Posterior cingulate gyrus (tissue), 11 donors: ENCODE data around the gene PIEZO1.
A peak's percentile ranks its signal among the peaks of the same experiment; 100 is the strongest.

Experiments used
- DNase-seq, 10 donors: peaks; one replicate each; pipeline versions ENCODE4 v3.0.0 to v3.0.0-alpha.2; 2020 to 2021; ENCODE audit warnings: mixed read lengths in 3 of 10
- intact Hi-C: fragments of 100-400 bp; cut with DNase I; formaldehyde crosslinking; loops from one replicate; pipeline ENCODE4 v1.15.1; 2023

Gene PIEZO1

DNA sequence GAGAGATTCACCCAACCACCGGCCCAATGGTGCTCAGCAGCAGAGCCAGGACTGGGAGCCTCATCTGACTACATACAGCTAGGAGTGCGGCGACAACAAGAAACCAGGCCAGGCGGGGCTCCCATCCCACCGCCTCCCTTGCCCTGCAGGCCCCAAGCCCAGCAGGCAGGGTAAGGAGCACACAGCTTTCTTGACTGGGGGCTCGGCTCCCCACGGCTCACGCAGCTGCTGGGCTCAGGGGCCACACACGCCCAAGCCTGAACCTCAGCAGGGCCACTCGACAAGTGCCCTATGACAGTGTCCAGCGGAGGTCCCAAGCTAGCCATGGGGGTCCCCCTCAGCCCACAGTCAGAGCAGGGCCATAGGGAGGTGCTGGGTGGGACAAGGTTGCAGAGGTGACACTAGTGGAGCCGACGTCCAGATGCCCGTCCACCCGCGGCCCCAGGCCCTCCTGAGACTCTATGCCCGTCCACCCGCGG, 13.7 kb downstream of the PIEZO1 start:
- intact Hi-C loops = no loop called here
- no peak for DNase-seq

DNA sequence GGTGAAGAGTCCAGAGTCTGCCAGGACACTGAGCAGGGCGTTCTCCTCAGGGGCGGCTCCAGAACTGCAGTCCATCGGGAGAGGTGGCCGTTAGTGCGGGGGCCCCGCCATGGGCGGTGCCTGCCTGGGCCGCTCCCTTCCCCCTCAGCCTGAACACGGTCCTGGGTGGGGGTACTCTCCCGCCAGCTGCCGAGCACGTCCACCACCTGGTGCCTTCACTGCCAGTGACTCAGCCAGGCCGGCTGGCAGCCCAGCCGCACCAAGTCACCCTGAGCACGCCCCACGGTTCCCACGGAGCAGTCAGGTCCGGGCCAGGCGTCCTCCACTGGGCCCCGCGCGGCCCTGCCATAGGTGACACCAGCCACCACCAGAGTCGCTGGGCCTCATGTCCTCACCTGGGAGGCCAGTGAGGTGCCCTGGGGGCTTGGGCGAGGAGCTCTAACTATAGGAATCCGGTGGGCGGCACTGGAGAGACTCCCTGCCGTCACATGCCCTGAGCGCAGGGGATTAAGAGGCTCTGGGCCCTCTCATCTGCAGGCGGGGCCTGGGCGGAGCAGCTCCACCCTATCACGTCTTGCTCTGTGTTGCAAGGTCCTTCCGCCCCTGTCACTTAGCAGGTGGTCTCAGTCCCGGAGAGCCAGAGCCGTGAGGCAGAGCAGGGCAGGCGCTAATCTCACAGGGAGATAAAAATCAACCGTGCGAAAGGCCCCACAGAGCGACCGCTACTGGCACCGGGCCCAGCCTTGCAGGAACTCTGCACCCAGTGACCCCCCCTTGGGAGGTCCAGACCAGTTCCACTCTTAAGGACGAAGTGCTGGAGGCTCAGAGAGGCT, 14.3 kb downstream of the PIEZO1 start:
- intact Hi-C loops = no loop called here
- no peak for DNase-seq

DNA sequence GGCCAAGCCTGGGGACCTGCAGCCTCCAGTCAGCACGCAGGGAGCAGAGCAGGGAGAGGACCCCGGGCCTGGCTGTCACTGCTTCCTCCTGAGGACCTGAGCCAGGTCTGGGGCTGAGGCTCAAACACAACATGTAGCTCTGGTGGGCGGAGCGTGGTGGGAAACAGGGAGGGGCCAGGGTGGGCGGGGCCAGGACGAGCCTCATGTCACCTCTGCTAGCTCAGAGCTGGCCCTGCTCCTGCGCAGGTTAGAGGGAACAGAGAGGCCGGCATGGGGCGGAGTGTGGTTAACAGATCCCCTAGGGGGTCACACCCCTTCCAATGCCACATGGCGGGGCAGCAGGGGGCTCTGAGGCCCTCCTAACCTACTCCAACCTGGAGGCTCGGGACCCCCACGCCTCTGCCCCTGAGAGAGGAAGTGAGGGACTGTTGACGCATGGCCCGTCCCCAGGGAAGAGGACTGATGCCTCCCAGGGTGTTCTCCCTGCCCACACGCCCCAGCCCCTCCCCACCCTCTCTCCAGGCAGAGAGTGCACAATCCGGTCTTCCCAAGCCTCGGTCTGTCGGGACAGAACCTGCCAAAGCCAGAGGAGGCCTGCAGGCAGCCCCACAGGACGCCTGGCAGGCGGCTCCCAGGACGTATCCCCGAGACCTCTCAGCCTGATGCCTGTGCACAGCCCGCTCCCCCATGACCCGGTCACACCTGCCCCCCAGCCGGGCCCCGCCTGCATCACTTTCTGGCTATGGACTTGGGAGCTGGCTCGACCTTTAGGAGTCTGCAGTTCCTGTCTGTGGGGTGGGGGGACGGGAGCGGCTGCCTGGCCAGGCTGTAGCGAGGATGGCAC, 15.2 kb downstream of the PIEZO1 start:
- intact Hi-C loops = no loop called here
- DNase-seq = no peak

DNA sequence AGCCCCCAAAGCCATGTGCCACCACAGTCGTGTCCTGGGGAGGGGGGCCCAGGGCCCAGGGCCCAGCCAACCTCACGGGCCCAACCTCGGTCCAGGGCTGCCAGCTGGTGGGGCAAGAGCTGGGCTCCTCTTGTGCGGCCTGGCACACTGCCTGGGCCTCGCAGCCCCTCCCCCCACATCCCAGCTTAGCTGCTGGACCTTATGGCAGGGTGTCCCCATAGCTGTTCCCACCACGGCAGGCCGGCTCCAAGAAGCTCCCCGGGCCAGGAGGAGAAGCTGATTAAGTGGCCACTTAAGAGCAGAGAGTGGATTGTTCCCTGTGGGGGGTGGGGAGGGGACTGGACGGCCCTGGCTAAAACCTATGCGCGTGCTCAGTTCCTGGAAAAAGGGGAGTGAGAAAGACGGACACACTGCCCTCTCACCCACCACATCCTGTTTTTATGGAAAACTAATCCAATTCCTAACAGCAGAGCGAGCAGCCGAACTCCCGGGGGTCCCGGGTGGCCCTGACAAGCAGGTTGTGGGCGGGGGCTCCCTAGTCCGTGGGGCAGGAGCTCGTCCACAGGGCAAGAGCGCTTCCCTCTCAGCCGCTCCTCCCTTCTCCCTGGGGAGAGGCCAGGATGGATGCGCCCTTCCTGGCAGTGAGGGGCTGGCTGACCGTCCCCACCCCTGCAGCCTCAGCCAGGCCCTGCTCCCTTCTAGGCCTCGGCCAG, 16.8 kb downstream of the PIEZO1 start:
- peak in 1 of 10 donors; percentile 40 for DNase-seq
- intact Hi-C loops = no loop called here

DNA sequence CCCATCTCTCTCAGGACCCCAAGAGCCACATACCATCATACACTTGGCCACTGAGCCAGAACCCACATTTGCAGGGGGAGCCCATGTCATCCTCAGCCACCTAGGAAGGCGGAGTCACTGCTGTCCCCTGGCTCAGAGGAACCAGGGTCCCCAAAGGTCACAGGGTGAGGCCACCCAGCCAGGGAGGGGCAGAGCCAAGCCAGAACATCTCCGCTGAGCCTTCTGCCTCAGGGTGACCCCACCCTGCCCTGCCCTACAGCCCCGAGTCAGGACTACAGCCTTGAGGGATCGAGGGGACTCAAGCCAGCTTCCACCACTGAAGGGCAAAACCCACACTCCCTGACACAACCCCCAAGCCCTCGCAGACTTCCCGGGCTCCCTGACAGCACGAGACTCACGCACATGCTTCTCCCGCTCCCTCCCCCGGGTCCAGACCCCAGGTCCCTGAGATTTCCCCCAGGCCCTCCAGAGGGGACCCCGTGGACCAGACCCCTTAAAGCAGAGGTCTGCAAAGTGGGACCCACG, 17.4 kb downstream of the PIEZO1 start:
- intact Hi-C loops = no loop called here
- no peak for DNase-seq

DNA sequence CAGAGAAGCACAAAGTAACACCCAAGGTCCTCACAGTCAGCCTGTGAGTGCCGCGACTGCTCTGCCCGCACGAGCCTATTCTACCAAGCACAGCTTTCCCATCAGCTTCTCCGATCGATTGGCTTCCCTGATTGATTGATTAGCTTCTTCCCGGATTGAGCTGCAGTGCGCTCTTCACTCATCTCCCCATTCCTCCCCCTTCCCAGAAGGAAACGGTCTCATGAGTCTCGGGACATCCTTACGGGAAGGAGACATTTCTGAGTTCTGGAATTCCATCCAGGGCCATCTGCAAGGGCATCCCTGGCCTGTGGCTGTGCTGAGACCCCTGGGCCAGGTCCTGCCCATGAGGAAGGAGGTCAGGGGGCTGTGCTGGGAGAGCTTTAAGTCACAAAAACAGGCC, 18.0 kb downstream of the PIEZO1 start:
- intact Hi-C loops = no loop called here
- DNase-seq = no peak

DNA sequence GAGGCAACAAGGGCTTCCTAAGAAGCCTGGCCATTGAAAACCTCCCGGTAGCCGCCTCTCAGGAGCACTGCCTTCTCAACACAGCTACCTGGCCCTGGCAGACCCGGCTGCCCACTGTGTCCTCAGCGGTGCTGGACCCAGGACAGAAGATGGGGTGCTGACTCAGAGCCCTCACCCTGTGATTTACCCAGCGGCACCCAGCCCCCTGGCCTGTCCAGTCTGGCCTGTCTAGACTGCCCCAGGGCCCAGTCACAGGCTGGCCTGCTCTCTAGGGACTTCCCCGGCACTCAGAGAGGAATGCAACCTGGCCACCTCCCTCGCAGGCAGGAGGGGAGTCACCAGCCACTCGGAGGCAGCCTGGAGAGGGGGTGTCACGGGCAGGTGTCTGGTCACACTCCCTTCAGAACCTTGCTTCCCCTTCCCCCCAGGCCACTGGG, 20.1 kb downstream of the PIEZO1 start:
- DNase-seq = no peak
- intact Hi-C loops = no loop called here

DNA sequence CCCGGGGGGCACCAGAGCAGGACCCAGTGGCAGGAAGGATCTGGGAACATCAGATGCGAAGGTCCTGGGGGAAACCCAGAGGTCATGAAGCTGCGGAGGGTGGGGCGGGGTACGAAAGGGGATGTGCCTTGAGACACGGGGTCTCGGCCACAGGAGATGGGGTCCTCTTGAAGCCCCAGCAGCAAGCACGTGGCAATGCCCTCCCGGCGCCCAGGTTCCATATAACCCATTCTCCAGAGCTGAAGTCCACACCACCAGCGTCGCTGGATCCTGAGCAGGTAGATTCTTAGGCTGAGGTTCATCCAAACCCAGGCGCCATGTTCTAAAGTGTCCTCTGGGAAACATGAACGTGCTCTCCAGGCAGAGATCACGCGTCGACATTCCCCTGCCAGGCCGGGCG, 20.9 kb downstream of the PIEZO1 start:
- intact Hi-C loops = no loop called here
- DNase-seq = no peak

DNA sequence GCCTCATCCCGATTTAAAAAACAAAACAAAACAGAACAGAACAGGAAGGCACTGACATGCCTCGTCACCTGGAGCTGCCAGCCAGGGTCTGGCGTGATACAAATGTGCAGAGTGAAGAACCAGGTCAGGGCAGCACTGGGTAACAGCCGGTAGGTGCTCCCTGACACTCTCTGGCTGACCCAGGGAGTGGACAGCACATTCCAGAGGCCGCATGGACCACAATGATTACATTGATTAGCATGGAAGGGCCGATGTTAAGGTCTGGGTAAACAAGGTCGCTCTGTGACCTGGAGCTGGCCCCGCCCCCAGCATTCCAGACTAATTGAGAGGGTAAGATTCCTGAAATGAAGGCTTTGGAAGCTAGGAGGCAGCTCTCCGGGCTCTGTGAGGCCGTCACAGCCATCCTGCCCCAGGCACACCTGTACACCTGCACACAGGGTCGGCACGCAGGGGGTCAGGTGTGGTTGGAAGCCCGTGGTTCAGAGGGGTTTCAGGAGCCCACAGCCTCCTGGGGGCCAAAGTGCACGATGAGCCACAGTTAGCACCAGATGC, 21.4 kb downstream of the PIEZO1 start:
- no peak for DNase-seq
- intact Hi-C loops = no loop called here

DNA sequence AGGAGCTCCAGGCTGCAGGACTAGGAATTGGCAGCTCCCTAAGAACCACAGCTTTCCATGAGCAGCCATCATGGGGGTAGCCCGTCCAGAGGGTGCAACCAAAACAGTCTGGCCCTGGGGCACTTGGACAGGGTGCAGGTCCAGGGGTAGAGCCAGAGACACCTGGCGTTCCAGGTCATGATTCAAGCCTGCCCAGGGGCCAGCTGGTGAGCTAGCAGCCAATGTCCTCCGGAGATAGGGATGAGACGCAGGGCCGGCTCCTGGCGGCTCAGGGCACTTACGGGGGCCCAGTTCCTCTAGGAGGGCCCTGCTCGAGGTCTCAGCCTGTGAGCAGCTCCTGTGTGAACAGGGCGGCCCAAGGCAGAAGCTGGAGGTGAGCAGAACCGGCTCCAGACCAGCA, 22.1 kb downstream of the PIEZO1 start:
- intact Hi-C loops = no loop called here
- no peak for DNase-seq

DNA sequence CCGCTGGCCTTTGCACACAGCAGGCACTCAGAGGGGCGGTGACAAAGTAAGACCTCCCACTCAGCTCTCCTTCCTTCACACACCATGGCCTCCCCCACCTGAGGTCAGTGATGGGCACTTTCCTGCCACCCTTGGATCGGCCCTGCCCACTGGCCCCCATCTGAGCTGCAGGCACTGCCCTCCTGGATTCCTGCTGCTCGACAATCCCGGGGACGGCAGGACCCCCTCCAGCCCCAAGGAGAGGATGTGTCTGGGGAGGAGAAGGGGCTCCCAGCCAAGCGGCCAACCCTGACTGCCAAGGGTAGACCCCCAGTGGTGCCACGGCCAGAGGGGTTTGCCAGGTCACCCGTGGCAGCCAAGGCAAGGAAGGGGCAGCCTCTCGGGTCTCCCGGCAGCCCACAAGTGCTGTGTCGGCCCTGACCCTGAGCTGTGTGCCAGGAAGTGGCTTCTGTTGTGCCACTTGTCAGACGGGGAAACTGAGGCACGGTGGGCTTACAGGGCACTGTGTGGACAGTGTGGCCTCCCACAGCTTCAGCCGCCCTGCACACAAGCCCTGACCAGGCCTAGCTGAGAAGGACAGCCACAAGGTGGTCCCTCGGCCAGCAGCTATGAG, 22.7 kb downstream of the PIEZO1 start:
- intact Hi-C loops = no loop called here
- no peak for DNase-seq

DNA sequence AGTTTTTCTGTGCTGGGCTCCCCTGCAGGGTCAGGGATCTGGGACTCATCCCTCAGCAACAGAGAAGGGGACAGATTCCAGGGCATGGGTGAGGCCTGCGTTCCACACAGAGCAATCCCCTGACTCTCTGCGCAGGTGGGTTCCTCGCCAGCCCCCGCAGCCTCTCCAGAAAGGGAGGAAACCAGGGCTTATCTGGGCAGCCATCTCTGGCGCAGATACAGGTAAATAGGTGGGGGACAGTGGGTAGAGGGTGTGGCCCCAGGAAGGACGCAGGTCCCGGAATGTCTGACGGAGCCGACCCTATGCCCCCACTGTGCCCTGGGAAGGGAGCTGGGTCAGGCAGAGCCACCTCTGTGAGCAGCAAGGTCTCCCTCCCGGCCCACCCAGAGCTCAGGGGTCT, 23.2 kb downstream of the PIEZO1 start:
- intact Hi-C loops = no loop called here
- DNase-seq = no peak

DNA sequence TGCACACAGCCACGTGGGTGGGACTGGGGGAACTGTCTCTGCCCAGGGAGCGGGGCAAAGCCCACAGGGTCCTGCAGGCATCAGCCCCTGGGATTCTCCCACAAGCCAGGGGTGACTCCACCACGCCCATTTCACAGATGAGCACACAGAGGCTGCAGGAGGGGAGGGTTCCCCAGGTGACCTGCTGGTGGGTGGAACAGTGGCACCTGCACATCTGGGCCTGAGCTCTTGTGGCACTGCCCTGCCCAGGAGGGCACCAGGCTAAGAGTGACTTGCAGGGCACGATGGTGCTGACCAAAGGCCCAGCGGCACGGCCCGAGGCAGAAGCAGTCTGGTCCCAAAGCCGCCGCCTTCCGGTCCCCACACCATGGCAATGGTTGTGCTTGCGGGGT, 23.9 kb downstream of the PIEZO1 start:
- no peak for DNase-seq
- intact Hi-C loops = no loop called here

DNA sequence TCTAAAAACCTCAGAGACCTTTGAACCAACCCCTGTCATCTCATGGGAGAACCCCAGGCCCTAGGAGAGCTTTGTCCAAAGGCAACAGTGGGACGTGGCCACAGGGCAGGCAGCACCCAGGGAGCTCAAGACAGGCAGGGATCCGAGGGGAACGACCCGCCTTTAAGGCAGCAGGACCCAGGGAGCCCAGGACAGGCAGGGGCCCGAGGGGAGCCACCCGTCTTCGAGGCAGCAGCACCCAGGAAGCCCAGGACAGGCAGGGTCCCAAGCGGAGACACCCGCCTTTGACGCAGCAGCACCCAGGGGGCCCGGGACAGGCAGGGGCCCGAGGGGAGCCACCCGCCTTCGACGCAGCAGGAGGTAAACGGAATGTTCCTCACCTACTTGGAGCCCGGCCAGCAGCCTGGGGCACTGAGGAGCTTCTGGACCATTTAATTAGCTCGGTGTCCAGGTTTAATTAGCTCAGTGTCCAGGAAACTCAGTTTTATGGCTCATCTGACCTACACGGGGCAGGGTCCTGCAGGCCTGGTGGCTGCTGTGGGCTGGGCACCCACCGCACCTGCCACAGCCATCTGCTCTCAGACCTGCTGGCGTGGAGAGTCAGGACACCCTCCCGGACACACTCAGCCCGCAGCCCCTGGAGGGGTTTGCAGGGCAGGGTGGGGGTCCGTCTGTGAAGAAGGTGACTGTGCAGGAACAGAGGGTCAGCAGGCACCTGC, 24.4 kb downstream of the PIEZO1 start:
- DNase-seq = no peak
- intact Hi-C loops = no loop called here

DNA sequence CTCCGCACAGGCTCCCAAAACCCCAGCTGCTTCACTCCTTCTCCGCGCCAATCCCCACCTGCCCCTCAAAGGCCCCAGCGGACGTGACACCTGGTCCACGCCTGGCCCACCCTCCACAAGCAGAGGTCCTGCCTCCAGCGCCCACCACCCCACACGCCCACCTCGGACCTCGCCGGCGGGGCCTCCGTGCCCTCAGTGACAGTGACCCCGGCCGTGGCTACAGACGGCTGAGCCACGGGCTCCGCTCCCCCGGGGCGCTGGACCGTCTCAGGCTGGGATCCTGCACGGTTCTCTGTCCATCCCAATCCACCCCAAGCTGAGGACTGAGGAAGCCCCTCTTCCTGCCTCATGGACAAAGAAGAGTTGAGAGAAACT, 25.1 kb downstream of the PIEZO1 start:
- intact Hi-C loops = no loop called here

DNA sequence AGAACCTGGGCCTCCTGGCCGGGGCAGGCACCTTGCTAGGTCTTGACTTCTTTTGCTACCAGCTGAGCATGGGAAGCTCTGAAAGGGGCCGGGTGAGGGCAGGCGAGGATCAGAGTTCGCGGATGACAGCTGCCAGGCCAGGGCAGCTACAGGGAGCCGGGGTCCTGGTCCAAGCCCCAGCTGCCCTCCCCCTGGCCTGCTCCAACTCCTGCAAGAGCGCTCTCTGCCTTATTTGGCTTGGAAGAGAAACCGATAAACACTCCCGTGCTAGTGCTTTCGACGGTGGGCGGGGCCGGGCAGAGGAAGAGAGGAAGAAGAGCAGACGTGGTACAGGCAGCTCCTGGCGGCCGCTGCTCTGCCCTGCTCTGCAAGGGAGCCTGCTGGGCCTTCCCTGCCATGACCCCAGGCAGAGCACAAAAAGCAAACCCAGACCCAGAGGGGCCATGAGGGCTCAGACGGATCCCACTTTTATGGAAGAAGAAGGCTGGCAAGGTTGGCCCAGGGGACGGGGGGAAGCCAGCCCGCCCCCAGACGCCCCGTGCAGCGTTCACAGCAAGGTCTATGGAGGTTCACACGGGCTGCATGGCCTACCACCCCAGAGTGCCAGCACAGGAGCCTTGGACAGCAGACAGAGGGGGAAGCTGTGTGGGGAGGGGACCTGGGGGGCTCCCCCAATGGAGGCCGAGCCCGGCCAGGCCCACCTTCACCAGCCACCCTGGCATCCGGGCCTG, 25.6 kb downstream of the PIEZO1 start:
- intact Hi-C loops = no loop called here
- DNase-seq = no peak

More for the DNA sequence above, 25.1 kb downstream of the PIEZO1 start:
- no peak for DNase-seq

DNA sequence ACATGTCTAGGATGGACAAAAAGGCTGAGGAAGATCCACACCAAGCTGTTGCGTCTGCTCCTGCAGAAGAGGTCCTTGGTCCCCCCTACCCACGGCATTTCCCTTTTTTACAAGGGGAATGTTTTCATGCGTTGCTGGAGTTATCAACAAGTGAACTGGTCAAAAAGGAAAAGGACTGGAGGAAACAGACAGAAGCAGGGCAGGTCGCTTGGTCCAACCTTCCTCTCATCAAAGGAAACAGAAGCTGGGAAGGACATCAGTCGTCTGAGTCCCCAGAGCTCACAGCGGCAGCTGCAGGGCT, 26.1 kb downstream of the PIEZO1 start:
- intact Hi-C loops = no loop called here
- DNase-seq = no peak

DNA sequence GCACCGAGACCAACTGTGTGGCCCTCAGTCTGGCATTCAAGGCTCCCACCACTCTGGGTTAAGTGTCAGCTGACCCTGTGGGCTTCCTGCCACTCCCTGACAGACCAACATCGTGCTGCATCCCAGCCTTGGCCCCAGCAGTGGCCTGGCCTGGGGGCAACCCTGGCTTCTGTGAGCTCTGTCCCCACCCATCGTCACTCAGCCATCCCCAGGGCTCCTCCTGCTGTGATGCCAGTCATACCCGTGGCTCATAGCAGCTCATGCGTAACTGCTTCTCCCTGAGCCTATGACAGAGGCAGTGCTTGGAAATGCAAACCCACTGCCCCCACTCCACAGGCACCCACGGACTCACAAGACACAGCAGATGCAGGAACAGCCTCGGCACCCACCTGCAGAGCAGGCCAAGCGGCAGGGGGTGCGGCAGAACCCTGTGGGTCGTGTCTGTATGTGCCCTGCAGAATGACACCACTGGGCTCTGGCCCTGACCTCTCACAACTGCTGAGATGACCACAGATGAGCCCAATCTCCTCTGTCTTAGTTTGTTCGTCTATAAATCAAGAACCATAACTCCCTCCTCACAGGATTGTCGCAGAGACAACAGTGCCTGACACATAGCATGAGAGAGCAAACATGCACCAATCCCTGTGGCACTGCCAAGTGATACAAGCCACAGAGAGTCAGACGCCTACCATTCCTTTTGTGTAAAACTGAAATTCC, 26.6 kb downstream of the PIEZO1 start:
- DNase-seq = no peak
- intact Hi-C loops = no loop called here
